CD4-positive, alpha-beta memory T cell (primary cell): ENCODE data around the gene CPNE4. TPM values are rescaled to one million over a fixed set of nuclear protein-coding genes. Genes with fewer than 3 reads are reported as not detected.

Source experiments
- CTCF ChIA-PET: fragments of 350-600 bp; sonication (Branson Sonifier 250); formaldehyde crosslinking; loops from one replicate; lab custom pipeline; 2021; ENCODE audit warnings: inconsistent platforms; ENCODE audit not compliant: partially characterized antibody; lab: Charles Lee
- POLR2A ChIA-PET: fragments of 350-600 bp; sonication (Branson Sonifier 250); formaldehyde crosslinking; loops from one replicate; lab custom pipeline; 2021; ENCODE audit not compliant: partially characterized antibody; lab: Charles Lee
- DNase-seq, 5 donors: peaks; one replicate each; pipeline versions ENCODE4 v3.0.0 to v3.0.0-alpha.2; 2020 to 2022; ENCODE audit warnings: mixed read lengths in 1 of 5
- H3K27ac ChIP-seq: one replicate; pipeline ENCODE4 v1.7.0; 2013; ENCODE audit warnings: low read depth, low read length
- H3K27me3 ChIP-seq: 2 replicates; pipeline ENCODE4 v1.7.0; 2013; ENCODE audit warnings: mild to moderate bottlenecking, low read length, moderate library complexity; ENCODE audit not compliant: insufficient read depth
- H3K36me3 ChIP-seq: 2 replicates; pipeline ENCODE4 v1.7.0; 2013; ENCODE audit warnings: mild to moderate bottlenecking, low read length, moderate library complexity; ENCODE audit not compliant: insufficient read depth
- H3K4me1 ChIP-seq: 2 replicates; pipeline ENCODE4 v1.7.0; 2013; ENCODE audit warnings: mild to moderate bottlenecking, low read length, moderate library complexity; ENCODE audit not compliant: insufficient read depth
- H3K4me3 ChIP-seq, 2 donors: one replicate each; pipeline ENCODE4 v1.7.0; 2013; ENCODE audit warnings: low read length in 2 of 2, mild to moderate bottlenecking in 1 of 2
- H3K9me3 ChIP-seq, 2 donors: one replicate each; pipeline ENCODE4 v1.7.0; 2013; ENCODE audit warnings: low read length in 2 of 2, control low read depth in 1 of 2; ENCODE audit not compliant: control insufficient read depth in 1 of 2
- H3K27ac Mint-ChIP-seq, 7 donors: one replicate each; pipeline ENCODE4 v1.8.0; 2020 to 2021; ENCODE audit warnings: mixed read lengths in 7 of 7, mild to moderate bottlenecking in 6 of 7, inconsistent platforms in 3 of 7, moderate library complexity in 3 of 7
- H3K27me3 Mint-ChIP-seq, 2 donors: one replicate each; pipeline ENCODE4 v1.8.0; 2020 to 2021; ENCODE audit warnings: mixed read lengths in 2 of 2
- H3K36me3 Mint-ChIP-seq, 2 donors: one replicate each; pipeline ENCODE4 v1.8.0; 2020 to 2021; ENCODE audit warnings: mixed read lengths in 2 of 2, inconsistent platforms in 1 of 2, mild to moderate bottlenecking in 1 of 2
- H3K4me1 Mint-ChIP-seq, 4 donors: one replicate each; pipeline ENCODE4 v1.8.0; 2020 to 2021; ENCODE audit warnings: mixed read lengths in 4 of 4, mild to moderate bottlenecking in 1 of 4
- H3K4me3 Mint-ChIP-seq, 8 donors: one replicate each; pipeline ENCODE4 v1.8.0; 2020 to 2021; ENCODE audit warnings: mixed read lengths in 8 of 8, mild to moderate bottlenecking in 7 of 8, moderate library complexity in 6 of 8, inconsistent platforms in 3 of 8
- H3K9me3 Mint-ChIP-seq, 8 donors: one replicate each; pipeline ENCODE4 v1.8.0; 2020 to 2021; ENCODE audit warnings: mixed read lengths in 8 of 8, mild to moderate bottlenecking in 5 of 8, inconsistent platforms in 3 of 8, moderate library complexity in 1 of 8
- intact Hi-C: fragments of 100-400 bp; cut with micrococcal nuclease; formaldehyde crosslinking; loops from one replicate; pipeline ENCODE4 v1.15.1; 2023
- polyA plus RNA-seq, 2 donors: library from polyadenylated mRNA; unstranded; fragments of 300-500 nt; fragmentation: Illumina TruSeq; gene quantifications; one replicate each; pipeline ENCODE4 v1.2.3, GENCODE V29; 2021
- total RNA-seq, 2 experiments: library from RNA; stranded (reverse); gene quantifications; one replicate each; pipeline ENCODE4 v1.2.3, GENCODE V29; 2021

The CPNE4 gene
- total and polyA plus RNA-seq, 4 experiments from 2014 or later, result not detected

DNA sequence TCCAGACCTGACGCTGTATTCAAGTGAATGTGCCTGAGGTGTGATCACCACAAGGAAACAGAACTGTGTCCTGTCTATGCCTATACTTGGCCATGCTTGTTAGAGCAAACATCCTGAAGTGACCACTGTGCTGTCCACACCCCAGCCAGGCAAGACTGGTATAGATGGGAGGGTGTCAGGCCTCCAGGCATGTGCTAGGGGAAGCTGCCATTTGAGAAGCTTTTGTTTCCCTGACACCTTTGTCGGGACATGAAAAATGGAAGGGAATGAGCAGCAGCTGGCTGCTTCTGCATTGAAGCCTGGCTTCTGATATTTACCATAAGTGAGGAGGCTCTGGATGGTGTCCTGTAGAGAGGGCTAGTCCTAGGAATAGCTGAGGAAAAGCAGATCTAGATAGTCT is 106.2 kb downstream of the CPNE4 start:
- Histone ChIP-seq H3K9me3 (no peaks in the 10 kb centered on the region), H3K27me3 (no peaks in the 10 kb centered on the region), H3K4me1 (no peaks in the 10 kb centered on the region), H3K36me3 (no peaks in the 10 kb centered on the region), H3K4me3 (no peak overlapping the region), H3K27ac (no peak overlapping the region)
- H3K27ac Mint-ChIP-seq, result no peak overlapping the region
- CTCF ChIA-PET, result no interaction called here
- no peak for DNase-seq
- H3K9me3 Mint-ChIP-seq, result peaks cover 0 to 2% (median 0%) of the 10 kb centered on the region in 8 donors
- H3K4me3 Mint-ChIP-seq, result no peak overlapping the region
- no peaks in the 10 kb centered on the region for H3K36me3 Mint-ChIP-seq
- intact Hi-C loops, result no loop called here
- no peaks in the 10 kb centered on the region for H3K4me1 Mint-ChIP-seq
- peaks cover 0 to 5% of the 10 kb centered on the region in 2 donors for H3K27me3 Mint-ChIP-seq
- POLR2A ChIA-PET, result no interaction called here

DNA sequence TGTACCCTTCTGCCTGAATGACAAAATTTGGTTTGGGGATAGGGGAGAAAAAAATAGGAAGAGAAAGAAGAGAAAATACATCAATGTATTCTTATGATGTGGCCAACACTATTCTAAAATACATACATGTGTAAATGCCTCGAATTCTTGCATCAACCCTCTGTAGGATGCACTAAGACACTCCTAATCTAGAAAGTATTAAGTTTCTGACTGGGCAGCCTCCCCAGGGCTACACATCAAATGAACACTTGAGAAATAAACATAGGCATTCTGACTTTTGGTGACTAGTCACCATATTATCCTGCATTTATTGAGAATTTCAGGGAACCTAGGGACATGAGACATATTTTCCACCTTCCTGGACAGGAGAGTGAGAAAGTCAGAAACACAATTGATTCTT is 109.2 kb downstream of the CPNE4 start:
- Histone ChIP-seq H3K9me3 (no peaks in the 10 kb centered on the region), H3K4me1 (no peaks in the 10 kb centered on the region), H3K4me3 (no peak overlapping the region), H3K27me3 (no peaks in the 10 kb centered on the region), H3K27ac (no peak overlapping the region), H3K36me3 (no peaks in the 10 kb centered on the region)
- H3K4me3 Mint-ChIP-seq, result no peak overlapping the region
- ChIA-PET CTCF (no interaction called here), POLR2A (no interaction called here)
- H3K27me3 Mint-ChIP-seq, result peaks cover 0 to 5% of the 10 kb centered on the region in 2 donors
- intact Hi-C loops, result no loop called here
- H3K4me1 Mint-ChIP-seq, result no peaks in the 10 kb centered on the region
- no peak overlapping the region for H3K27ac Mint-ChIP-seq
- DNase-seq, result no peak
- H3K9me3 Mint-ChIP-seq, result peaks cover 0 to 4% (median 0%) of the 10 kb centered on the region in 8 donors
- H3K36me3 Mint-ChIP-seq, result no peaks in the 10 kb centered on the region

DNA sequence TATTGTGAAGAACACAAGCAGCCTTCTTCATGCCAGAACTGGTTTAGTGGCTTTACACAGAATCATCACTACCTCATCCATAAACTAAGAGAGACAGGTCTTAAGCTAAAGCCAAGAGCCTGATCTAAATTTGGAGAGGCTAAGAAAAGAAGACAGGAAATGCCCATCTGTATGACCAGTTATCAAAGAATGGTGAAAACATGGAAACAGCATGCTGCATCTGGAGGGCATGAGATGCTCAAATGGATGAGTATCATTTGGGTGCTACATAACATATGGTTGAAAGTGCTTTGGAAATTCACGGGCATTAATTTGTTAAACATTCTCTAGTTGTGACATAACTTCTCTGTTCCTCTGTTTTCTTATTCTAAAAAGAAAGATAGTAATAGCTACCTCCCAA is 112.5 kb downstream of the CPNE4 start:
- Histone ChIP-seq H3K9me3 (no peaks in the 10 kb centered on the region), H3K36me3 (no peaks in the 10 kb centered on the region), H3K4me3 (no peak overlapping the region), H3K27me3 (no peaks in the 10 kb centered on the region), H3K4me1 (no peaks in the 10 kb centered on the region), H3K27ac (no peak overlapping the region)
- ChIA-PET CTCF (interaction anchor here (1.2 kb wide), 1 partner anchor 56 kb away, joined by 3 read pairs; no protein-coding TSS in a partner anchor), POLR2A (no interaction called here)
- H3K36me3 Mint-ChIP-seq, result no peaks in the 10 kb centered on the region
- H3K27me3 Mint-ChIP-seq, result peaks cover 0 to 4% of the 10 kb centered on the region in 2 donors
- intact Hi-C loops, result no loop called here
- DNase-seq, result no peak
- H3K4me3 Mint-ChIP-seq, result no peak overlapping the region
- H3K27ac Mint-ChIP-seq, result no peak overlapping the region
- H3K9me3 Mint-ChIP-seq, result peaks cover 0 to 4% (median 0%) of the 10 kb centered on the region in 8 donors
- H3K4me1 Mint-ChIP-seq, result no peaks in the 10 kb centered on the region

DNA sequence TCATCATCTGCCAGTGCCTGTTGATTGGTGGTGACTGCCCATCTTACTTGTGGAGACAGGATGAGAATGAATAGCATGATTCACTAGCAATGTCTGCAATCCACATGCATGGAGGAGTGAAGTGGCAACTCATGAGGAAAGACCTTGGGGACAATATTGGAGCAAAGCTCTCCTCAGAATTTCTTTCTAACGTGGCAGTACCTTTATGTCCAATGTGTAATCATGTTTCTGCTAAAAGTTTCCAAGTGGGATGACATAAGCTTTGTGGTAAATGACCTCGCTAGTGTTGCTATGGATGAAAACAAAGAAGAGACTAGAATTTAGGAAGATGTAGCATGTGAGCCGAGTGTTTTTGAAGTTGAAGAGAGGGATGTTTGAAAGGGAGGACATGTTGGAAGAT is 117.8 kb downstream of the CPNE4 start:
- Mint-ChIP-seq H3K36me3 (no peaks in the 10 kb centered on the region), H3K27ac (no peak overlapping the region), H3K27me3 (no peaks in the 10 kb centered on the region), H3K4me3 (no peak overlapping the region), H3K9me3 (peaks cover 0 to 2% (median 0%) of the 10 kb centered on the region in 8 donors), H3K4me1 (no peaks in the 10 kb centered on the region)
- ChIA-PET POLR2A (no interaction called here), CTCF (no interaction called here)
- no peaks in the 10 kb centered on the region for H3K4me1 ChIP-seq
- intact Hi-C loops, result no loop called here
- H3K4me3 ChIP-seq, result no peak overlapping the region
- H3K27me3 ChIP-seq, result no peaks in the 10 kb centered on the region
- no peaks in the 10 kb centered on the region for H3K9me3 ChIP-seq
- no peak overlapping the region for H3K27ac ChIP-seq
- DNase-seq, result no peak
- H3K36me3 ChIP-seq, result no peaks in the 10 kb centered on the region

DNA sequence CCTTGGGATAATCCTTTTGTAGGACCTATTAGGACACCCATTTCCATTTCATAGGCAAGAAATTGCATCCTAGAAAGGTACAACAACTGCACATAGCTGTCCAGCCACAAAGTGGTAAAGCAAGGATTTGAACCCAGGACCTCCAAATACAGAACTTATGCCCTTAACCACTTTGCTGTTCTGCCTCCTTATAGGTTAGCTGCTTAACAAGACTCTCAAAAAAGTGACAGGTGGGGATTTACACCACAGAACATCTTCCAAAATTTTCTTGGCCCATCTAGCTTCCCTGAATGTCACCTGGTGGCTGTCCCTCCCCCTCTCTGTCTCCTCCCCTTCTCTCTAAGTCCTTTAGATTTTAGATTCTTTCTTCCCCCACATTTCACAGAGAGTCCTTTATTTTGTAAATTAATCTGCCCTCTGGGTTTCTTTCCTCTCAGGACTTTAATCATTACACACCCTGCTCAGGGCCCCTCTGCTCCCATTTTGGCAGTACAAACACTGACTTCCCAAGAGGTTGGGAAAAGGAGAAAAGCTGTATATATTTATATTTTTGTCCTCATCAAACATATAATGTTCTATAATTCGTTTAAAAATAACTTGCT is 120.6 kb downstream of the CPNE4 start:
- Mint-ChIP-seq H3K4me3 (no peak overlapping the region), H3K4me1 (no peaks in the 10 kb centered on the region), H3K27ac (no peak overlapping the region), H3K36me3 (no peaks in the 10 kb centered on the region), H3K27me3 (no peaks in the 10 kb centered on the region), H3K9me3 (peaks cover 0 to 3% (median 0%) of the 10 kb centered on the region in 8 donors)
- ChIA-PET POLR2A (no interaction called here), CTCF (no interaction called here)
- Histone ChIP-seq H3K27ac (no peak overlapping the region), H3K4me3 (no peak overlapping the region), H3K4me1 (no peaks in the 10 kb centered on the region), H3K9me3 (no peaks in the 10 kb centered on the region), H3K36me3 (no peaks in the 10 kb centered on the region), H3K27me3 (no peaks in the 10 kb centered on the region)
- intact Hi-C loops, result no loop called here
- DNase-seq, result no peak

DNA sequence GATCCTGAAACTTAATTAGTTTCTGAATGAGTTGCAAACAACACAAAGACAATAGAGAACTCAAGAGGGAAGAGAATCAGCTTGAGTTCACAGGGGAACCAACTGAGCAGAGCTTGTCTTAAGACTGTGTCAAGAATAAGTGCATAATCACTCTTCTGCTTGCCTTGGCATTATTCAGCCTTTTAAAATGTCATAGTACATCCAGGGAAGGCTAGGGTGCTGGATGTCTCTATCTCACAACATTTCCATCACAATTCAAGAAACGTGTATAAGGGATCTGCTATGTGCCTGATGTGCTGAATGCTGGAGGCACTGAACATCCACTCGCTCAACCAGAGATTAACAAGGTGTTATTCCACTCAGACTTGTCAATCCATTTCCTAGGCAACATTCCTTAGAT is 122.6 kb downstream of the CPNE4 start:
- ChIA-PET CTCF (no interaction called here), POLR2A (no interaction called here)
- H3K27ac ChIP-seq, result no peak overlapping the region
- H3K36me3 ChIP-seq, result no peaks in the 10 kb centered on the region
- no peaks in the 10 kb centered on the region for H3K27me3 ChIP-seq
- H3K4me1 Mint-ChIP-seq, result no peaks in the 10 kb centered on the region
- no peak for DNase-seq
- no peaks in the 10 kb centered on the region for H3K4me1 ChIP-seq
- H3K4me3 Mint-ChIP-seq, result no peak overlapping the region
- H3K27ac Mint-ChIP-seq, result no peak overlapping the region
- intact Hi-C loops, result no loop called here
- no peaks in the 10 kb centered on the region for H3K9me3 ChIP-seq
- no peaks in the 10 kb centered on the region for H3K36me3 Mint-ChIP-seq
- H3K9me3 Mint-ChIP-seq, result peaks cover 0 to 3% (median under 1%) of the 10 kb centered on the region in 8 donors
- no peaks in the 10 kb centered on the region for H3K27me3 Mint-ChIP-seq
- no peak overlapping the region for H3K4me3 ChIP-seq

DNA sequence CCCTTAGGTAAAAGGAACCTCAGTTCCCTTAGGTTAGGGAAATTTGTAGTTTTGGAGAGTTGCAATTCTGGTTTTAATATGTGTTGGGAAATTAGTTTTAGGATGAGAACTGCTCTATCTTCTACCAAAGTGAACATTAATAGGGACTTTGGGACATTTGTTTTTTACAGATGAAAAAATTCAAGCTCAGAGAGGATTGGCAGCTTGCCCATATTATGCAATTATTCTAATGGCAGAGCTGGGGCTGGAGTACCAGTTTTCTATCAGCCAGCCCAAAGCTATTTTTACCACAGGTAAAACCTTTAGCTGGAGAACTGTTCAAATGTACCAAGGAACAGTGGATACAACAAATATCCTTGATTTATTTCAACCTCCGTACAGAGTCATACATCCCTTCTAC is 127.0 kb downstream of the CPNE4 start:
- POLR2A ChIA-PET, result no interaction called here
- H3K27ac Mint-ChIP-seq, result no peak overlapping the region
- H3K4me3 ChIP-seq, result no peak overlapping the region
- CTCF ChIA-PET, result no interaction called here
- no peaks in the 10 kb centered on the region for H3K36me3 Mint-ChIP-seq
- H3K27me3 ChIP-seq, result no peaks in the 10 kb centered on the region
- H3K9me3 ChIP-seq, result no peaks in the 10 kb centered on the region
- no peak overlapping the region for H3K27ac ChIP-seq
- H3K4me3 Mint-ChIP-seq, result no peak overlapping the region
- H3K36me3 ChIP-seq, result no peaks in the 10 kb centered on the region
- no peaks in the 10 kb centered on the region for H3K27me3 Mint-ChIP-seq
- no peaks in the 10 kb centered on the region for H3K4me1 ChIP-seq
- peaks cover 0 to 4% (median 2%) of the 10 kb centered on the region in 8 donors for H3K9me3 Mint-ChIP-seq
- no peaks in the 10 kb centered on the region for H3K4me1 Mint-ChIP-seq
- no peak for DNase-seq
- intact Hi-C loops, result no loop called here
